NCI-H1417 (cell line): ENCODE measurements around the gene ACBD4.

Experiments
- DNase-seq, 3 experiments: peaks; one replicate each; lab custom pipeline; 2025; lab: John Stamatoyannopoulos, UW

ACBD4 gene

GRCh38 chr17:45104497-45104896 is 31.0 kb upstream of the ACBD4 start:
- DNase-seq, result no peak

- no peak for DNase-seq
Measured at GRCh38 chr17:45104907-45105624, 30.4 kb upstream of the ACBD4 start.

GRCh38 chr17:45106096-45106495 is 29.4 kb upstream of the ACBD4 start:
- no peak for DNase-seq

GRCh38 chr17:45106582-45106981 is 28.9 kb upstream of the ACBD4 start:
- no peak for DNase-seq

GRCh38 chr17:45107293-45108010 is 28.0 kb upstream of the ACBD4 start:
- DNase-seq, result no peak

- DNase-seq, result no peak
Measured at GRCh38 chr17:45108051-45108450, 27.4 kb upstream of the ACBD4 start.

GRCh38 chr17:45108595-45109521 is 26.6 kb upstream of the ACBD4 start:
- DNase-seq, result no peak

- no peak for DNase-seq
Measured at GRCh38 chr17:45110676-45111611, 24.5 kb upstream of the ACBD4 start.

GRCh38 chr17:45111850-45112249 is 23.6 kb upstream of the ACBD4 start:
- no peak for DNase-seq

- DNase-seq, result no peak
Measured at GRCh38 chr17:45112559-45113423, 22.7 kb upstream of the ACBD4 start.

- DNase-seq, result no peak
Measured at GRCh38 chr17:45113424-45113754, 22.1 kb upstream of the ACBD4 start.

- DNase-seq, result no peak
Measured at GRCh38 chr17:45114117-45114932, 21.2 kb upstream of the ACBD4 start.

- DNase-seq, result no peak
Measured at GRCh38 chr17:45115015-45115625, 20.4 kb upstream of the ACBD4 start.

- no peak for DNase-seq
Measured at GRCh38 chr17:45115871-45116270, 19.6 kb upstream of the ACBD4 start.

GRCh38 chr17:45116434-45117016 is 19.0 kb upstream of the ACBD4 start:
- no peak for DNase-seq

- no peak for DNase-seq
Measured at GRCh38 chr17:45117334-45117733, 18.2 kb upstream of the ACBD4 start.

GRCh38 chr17:45117848-45118646 is 17.4 kb upstream of the ACBD4 start:
- no peak for DNase-seq

GRCh38 chr17:45118691-45119090 is 16.8 kb upstream of the ACBD4 start:
- DNase-seq, result no peak
